Measurements from ENCODE around the gene SURF2. TPM values are rescaled to one million over a fixed set of nuclear protein-coding genes. Genes with fewer than 3 reads are reported as not detected.

The SURF2 gene
- total and polyA plus RNA-seq, 9 of the 15 experiments (the other 6 are each of a cell fraction or from before 2014, with no cell fraction given) = 5.5 to 82.5 (median 21.3) TPM

DNA sequence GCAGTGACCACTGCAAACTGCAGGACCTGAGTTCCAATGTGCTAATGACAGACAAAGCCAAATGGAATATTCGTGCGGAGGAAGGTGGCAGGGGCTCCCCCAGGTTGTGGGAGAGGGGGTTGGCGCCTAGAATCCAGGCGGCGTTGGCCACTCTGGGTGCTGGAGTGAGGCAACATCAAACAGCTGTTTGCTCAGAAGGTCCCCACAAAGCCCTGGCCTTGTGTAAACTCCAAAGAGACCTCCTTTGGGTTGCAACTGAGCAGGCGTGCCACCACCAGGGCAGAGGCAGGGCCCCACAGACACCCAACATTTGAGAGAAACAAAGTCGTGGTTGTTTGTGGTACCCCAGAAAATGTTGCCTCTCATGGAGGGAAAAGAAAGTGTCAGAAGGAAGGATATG is 34.4 kb downstream of the SURF2 start:
- TF ChIP-seq CCNT2 (IDR thresholded peaks at IDR 0.05; ENCODE audit: borderline replicate concordance, extremely low read depth, insufficient read length, low read depth, low read length) (no peak), ZNF398 (CRISPR knock-in tag; IDR thresholded peaks at IDR 0.05) (no peak), JUND (IDR thresholded peaks at IDR 0.05; ENCODE audit: borderline replicate concordance, low read depth, low read length) (no peak), JUND (tag; IDR thresholded peaks at IDR 0.05; ENCODE audit: borderline replicate concordance, low read depth, low read length) (no peak), KDM4B (IDR thresholded peaks at IDR 0.05; ENCODE audit: borderline replicate concordance in 2 of 2, low read depth in 1 of 2) (no peak), ZNF695 (CRISPR knock-in tag; IDR thresholded peaks at IDR 0.05) (no peak), CBX8 (IDR thresholded peaks at IDR 0.05; ENCODE audit: borderline replicate concordance, extremely low read depth, low read depth, low read length, poor library complexity, severe bottlenecking) (no peak), CEBPG (CRISPR knock-in tag; IDR thresholded peaks at IDR 0.05) (no peak), CEBPG (tag; conservative IDR thresholded peaks at IDR 0.05 in 1 of 2, IDR thresholded peaks at IDR 0.05 in 1 of 2) (no peak), SMARCA5 (IDR thresholded peaks at IDR 0.05) (no peak)
- Histone ChIP-seq H3K27ac (ENCODE audit: extremely low read depth, low read depth, low read length) (no peak overlapping the region), H3K79me2 (ENCODE audit: control insufficient read depth, insufficient read depth, low read length) (no peaks in the 10 kb centered on the region), H3K27me3 (ENCODE audit: control insufficient read depth in 2 of 2, insufficient read depth in 2 of 2, low read length in 2 of 2) (peaks cover 41 to 69% of the 10 kb centered on the region in 2 experiments; a peak in 4 of 5 replicates), H2AFZ (ENCODE audit: low read depth, low read length) (no peak overlapping the region), H3K4me2 (ENCODE audit: insufficient read depth, low read length) (no peak overlapping the region), H4K20me1 (replicated peaks; ENCODE audit: control insufficient read depth, insufficient read depth, low read length) (peaks cover 3% of the 10 kb centered on the region; the same call in 1 of the 2 replicates), H3K9me1 (ENCODE audit: control insufficient read depth, insufficient read depth, low read length) (peaks cover 2% of the 10 kb centered on the region), H3K4me1 (replicated peaks in 1 of 2; ENCODE audit: control insufficient read depth in 2 of 2, insufficient read depth in 2 of 2, low read length in 2 of 2) (peaks cover 0 to 11% of the 10 kb centered on the region in 2 experiments; a peak in 2 of 5 replicates), H3K9ac (ENCODE audit: insufficient read depth in 1 of 2, low read depth in 2 of 2, low read length in 2 of 2) (no peak overlapping the region), H3K9me3 (replicated peaks; ENCODE audit: control insufficient read depth, insufficient read depth, low read depth, low read length) (no peaks in the 10 kb centered on the region), H3K36me3 (ENCODE audit: control insufficient read depth, insufficient read depth, low read length) (no peaks in the 10 kb centered on the region), H3K4me3 (no peak overlapping the region)
- no TSS peak for BruUV-seq (replicated peaks)
- DNase-seq (ENCODE audit: extremely low read depth in 1 of 4, low spot score in 3 of 4) (no peak), ATAC-seq (no peak), FAIRE-seq (no peak)
- POLR2A ChIA-PET = no interaction called here
- CTCF ChIA-PET (ENCODE audit: low intra/inter-chr PET ratio) = no interaction called here
- intact Hi-C loops (cut with micrococcal nuclease) (no loop called here), in situ Hi-C loops (cut with MboI) (no loop called here)
- 7% methylated on average over 6 of the region's 7 CpGs for WGBS (ENCODE audit: insufficient coverage, low coverage, missing lambda C conversion rate)
